Measurements from ENCODE around the gene ZNF687.

The ZNF687 gene

DNA sequence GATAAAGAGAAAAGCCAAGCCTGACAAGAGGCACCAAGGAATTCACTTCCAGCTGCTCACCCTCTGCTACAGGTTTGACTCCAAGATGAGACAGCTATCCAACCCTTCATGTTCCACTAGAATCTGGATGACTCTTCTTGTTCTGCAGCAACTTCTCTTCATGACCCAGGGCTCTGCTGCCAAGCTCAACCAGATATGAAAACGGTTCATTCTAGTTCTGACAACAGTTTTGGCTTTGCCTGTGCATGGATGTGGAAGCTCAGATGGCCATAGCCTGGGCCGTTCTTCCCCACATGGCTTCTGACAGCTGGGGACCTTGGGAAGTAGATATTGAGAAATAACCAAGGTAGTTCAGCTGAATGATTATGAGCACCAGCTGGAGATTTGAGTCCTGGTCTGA lies 31.4 kb downstream of the ZNF687 start:
- no peak for DNase-seq

DNA sequence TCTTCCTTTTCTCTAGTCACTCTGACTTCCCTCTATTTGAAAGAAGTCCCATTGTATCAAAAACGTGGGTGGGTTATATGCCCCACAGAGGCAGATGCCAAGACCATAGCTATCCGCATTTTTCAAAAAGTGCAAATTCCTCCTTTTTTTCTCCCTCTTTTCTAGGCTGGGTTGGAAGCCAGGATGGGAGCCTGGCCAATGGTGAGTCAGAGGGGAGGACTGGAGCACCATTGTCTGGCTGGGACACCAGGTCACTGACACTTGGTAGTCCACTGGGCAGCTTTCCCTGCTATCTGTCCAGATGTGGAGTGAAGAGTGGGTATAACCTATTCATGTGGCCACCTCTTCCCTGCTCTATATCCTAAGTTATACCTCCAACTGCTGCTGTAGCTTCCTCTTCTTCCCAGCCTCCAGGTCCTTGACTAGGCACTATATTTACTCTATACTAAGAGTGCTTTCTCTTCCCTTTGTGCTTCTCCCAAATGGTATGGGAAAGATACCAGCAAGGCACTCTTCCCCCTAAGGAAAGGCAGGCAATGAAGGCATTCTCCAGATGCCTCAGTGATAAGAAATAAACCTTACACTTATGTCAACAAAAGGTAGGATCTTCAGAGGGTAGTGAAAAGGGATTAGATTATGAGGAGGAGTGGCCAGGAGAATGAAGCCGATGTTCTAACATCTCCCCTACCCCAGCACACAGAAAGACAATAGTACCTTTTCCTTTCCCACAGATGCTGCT lies 32.2 kb downstream of the ZNF687 start:
- no peak for DNase-seq

DNA sequence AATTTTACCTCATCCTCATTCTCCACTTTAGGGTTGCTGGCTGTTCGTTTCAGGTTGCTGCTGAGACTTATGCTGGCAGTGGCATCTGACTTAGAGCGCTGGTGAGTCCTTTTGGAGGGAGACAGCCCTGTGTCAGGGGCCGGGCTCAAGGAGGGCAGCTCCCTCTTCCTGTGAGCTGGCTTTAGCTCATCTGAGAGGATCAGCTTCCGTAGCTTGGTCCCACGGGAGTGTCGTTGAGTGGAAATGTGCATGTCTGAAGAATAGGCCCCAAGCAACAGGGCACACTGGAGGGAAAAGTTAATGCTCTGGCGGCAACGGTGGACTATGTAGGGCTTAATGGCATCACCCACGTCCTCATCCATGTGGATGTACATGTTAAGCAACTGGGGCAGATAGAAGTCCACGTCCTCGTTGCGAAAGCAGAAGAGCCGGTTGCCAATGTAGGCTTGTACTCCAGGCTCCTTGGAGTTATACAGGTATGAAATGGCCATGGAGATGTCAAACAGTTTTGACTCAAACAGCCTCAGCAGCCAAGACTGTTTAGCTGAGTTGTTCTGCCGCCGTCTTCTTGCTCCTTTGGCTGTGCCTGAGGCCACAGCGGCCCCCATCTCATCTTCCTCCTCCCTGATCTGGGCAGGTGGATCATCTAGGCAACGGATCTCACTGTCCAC lies 33.6 kb downstream of the ZNF687 start:
- no peak for DNase-seq

DNA sequence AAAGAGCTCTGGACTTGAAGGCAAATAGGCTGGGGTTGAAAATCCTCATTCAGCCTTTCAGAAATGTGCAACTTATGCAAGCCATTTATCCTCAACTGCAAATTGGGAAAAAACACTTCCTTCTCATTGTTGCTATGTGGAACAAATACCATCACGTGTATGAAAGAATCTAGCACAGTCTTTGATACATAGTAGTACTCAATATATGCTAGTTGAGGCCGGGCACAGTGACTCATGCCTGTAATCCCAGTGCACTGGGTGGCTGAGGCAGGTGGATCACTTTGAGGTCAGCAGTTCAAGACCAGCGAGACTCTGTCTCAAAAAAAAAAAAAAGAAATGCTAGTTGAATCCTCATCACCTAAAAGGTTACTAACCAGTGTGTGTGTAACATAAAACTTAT lies 36.9 kb downstream of the ZNF687 start:
- DNase-seq: no peak

DNA sequence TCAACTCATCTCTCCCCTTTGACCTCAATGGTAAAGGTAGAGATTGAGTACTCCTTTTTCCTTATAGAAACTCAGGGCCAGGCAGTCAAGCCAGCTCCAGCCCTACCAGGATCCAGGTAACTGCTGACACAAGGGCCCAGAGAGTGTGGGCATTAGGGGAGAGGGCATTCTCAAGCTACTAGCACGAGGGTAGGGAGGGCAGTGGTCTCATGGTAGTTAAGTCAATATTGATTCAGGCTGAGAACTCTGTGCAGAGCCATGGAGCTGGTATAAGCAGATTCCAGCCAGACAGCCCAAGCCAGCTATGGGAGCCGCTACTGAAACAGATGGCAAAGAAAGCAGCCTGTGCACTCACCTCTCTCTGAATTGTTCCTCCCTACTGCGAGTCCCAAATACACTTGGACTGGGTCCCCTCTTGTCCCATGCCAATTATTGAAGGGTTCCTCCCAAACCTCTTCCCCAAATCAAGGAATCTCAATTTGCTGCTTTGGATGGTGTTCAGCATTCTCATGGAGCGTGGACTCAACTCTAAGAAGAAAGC lies 42.4 kb downstream of the ZNF687 start:
- no peak for DNase-seq

DNA sequence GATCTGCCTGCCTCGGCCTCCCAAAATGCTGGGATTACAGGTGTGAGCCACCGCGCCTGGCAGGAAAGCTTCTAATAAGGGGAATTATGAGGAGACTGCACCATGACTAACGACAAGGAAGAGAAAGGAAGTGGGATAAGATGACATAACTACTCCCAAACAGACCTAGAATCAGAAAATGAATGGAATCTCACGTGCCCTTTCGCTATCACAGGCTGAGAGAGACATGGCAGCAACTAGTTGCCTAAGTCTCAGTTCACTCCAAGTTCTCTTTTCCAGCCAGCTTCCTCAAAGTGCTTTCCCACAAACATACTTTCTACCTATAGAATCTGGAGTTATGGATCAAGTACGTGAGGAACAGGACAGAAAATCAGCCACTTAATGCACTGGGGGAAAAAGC lies 43.1 kb downstream of the ZNF687 start:
- no peak for DNase-seq

DNA sequence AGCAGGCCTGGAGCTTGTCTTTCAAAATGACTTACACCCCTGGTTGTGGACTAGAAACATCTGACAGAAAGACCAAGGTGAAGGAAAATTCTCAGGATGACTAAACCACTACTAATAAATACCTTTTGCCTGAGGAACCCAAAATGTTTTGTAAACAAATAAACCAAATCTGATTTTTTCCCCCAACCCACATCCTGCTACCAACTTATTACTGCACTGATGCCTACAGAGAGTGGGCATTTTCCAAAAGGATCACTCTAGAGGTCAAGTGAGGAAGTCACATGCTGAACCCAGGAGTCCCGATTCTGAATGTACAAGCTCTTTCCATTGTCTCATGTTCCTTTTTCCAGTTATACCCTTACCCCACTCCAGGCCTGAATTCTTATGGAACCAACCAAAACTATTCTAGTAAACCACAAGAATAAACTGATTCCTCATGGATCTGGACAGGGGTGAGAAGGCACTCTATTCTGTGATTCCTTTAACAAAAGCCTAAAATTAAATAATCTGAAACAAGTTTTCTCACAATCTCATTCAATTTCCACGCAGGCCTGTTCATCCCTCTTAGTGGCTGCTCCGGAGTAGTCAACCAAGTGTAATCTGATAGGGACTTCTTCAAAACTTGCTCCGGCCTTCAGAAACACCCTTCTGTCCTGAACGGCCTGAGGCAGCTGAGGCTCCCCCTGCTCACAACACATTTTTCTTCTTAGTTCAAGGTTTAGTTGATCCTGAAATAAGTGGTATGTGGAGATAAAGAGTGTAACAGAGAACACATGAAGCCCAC lies 43.7 kb downstream of the ZNF687 start:
- DNase-seq: no peak

DNA sequence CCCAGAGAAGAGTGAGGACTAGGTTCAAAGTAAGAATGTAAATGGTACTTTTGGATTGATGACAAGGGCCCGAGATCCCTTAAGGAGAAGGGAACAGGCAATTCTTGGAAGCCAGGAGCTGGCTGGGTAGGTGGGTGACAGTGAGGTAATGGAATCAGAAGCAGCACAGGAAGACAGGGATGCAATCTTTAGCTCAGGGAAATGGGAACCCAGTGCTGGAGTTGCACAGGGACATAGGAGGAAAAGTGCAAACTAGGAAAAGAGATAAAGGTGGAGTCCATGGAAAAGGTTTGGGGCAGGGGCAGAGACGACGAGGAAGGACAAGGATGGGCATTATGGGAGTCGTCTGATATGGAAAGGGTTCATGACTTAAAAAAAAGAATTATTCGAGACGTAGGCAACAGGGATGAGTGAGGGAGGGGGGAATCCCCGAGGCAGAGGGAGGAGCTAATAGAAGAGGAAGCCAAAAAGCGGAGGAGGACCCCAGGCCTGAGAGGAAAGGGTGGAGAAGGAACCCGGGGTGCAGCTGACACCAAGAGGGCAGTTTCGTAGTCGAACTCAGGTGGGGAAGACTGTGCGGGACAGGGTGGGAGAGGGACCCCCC lies 44.6 kb downstream of the ZNF687 start:
- peak; percentile 28 for DNase-seq

DNA sequence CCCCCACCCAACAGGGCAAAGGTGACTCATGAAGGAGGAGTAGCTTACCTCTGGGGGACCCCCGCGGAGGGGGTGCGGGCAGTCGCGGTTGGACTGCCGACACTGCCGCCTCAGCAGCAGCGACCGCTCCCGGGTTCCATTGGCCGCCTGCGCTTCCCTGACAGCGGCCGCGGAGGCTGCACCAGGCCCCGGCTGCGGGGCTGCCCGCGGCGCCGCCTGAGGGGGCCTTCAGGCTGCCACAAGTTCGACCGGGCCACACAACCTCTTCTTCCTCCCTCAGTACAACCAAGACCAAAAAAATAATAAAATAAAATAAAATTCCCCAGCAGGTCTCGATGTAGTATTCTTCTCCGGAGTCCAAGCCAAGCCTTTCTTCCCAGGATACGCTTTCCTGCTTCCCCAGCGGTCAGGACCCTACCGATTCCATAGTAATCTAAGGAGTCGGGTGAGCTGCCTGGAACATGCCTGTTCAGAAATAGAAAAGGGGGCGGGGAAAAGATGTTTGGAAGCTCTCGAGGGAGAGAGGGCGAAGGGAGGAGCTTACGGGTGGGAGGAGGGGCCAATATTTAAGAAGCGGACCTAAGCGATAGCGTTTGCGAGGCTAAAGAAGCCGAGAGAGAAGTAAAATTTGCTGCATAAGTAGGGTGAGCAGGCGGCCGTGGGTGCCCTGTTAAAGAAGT lies 45.3 kb downstream of the ZNF687 start, which contains the start of gene PI4KB:
Gene PI4KB (minus strand): TSS at position 194 of the 680 bp plus-strand sequence. CDS start 10,935 bp downstream, outside the sequence.
- peak; percentile 99 for DNase-seq

DNA sequence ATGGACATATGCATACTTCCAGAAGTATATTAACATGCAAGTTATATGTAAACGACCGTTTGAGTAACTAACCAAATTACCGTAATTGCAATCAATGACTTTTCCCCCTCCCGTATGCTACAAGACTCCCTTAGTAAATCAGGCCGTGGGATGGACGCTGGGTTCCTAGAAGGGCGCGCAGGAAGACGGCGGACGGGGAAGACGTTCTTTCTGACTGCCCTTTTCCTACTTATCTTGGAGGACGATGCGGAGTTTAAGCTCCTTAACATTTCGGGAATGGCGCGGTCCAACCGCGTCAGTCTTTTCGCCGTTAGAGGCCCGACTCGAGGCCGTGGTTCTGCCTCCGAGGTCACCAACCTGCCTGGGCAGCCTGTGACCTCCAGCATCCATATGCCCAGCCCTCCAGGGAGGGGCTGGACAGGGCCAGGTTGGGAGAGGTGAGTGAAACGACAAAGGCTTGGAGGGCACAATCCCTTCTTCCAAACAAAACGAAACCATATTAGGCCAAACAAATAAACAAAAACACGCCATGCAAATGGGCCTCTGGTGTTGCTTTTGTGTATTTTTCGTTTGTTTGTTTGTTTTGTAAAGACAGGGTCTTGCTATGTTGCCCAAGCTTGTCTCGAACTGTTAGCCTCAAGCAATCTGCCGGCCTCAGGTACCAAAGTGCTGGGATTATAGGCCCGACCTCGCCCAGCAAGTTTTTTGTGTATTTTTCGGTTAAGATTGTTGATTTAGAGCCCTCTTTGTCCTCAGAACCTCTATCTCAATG lies 46.0 kb downstream of the ZNF687 start:
- peak; percentile 21 for DNase-seq

DNA sequence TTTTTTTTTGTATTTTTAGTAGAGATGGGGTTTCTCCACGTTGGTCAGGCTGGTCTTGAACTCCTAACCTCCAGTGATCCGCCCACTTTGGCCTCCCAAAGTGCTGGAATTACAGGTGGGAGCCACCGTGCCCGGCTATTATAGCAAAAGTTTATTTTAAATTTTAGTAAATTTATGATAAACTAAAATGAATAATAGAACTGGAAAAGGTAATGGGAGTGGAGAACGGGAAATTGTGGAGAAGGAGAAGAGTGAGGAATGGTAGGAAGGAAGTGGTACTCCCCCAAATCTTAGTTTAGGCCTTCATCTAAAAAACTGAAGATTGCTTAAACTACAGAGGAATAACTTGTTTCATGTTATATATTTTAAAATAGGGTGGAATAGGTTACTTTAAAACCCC lies 52.7 kb downstream of the ZNF687 start:
- no peak for DNase-seq

DNA sequence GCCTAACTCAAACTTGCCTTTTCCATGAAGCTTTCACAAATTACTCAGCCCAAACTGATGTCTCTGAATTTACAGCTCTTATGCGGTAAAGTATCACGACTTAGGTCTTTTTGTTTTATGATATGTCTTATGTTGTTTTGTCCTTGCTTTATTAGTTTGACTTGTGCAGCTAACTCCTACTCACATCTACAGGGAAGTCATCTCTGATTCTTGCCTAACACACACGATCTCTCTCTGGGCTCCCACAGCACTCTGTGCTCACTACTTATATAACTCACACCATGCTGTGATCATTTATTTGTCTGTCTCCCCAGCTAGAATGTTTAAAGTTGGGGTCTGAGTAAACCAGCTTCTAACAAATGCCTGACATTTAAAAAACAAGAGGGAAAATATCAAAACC lies 54.5 kb downstream of the ZNF687 start:
- no peak for DNase-seq

DNA sequence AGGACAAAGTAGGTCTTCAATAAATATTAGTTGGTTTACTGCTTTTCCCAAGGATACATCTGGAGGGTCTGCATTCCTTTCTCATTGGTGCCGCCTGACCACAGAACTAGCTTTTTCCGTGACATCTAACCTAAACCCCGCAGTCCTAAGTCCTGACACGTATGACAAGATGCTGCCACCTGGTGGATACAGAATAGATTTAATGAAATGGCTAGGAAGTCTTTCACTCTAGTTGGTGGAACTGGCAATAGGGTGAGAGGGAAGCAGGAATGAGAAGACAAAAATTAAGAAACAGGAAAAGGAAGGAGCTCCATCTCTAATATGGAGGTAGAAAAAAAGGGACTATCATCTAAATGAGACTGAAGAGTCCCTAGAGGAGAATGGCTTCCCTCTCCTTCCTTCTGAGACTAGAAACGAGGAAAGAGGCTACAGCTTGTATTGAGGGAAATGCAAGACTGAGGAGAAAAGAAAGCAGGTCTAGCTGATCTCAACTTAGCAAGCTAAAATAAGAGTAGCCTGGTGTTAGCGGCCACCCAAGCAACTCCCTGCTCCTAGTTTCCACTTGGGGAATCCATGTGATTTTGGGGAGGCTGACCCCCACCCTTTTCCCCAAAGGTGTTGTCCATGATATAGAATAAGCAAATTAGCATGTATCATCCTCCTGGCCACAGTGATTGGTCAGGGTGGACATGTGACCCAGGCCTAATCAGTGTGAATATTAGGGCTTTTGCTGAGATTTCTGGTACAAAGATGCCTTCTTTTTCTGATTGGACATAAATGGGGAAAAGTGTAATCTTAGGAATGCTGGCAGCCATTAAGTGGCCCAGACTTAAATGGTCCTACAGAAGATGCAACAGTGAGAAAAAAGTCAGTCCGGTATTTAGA lies 59.0 kb downstream of the ZNF687 start:
- peak; percentile 80 for DNase-seq
